ENCODE data around the gene KAT8.

Gene KAT8

GRCh38 chr16:31083981-31084380, 33.5 kb upstream of the KAT8 start:
- DNase-seq (ENCODE audit: low read depth), result no peak

DNA sequence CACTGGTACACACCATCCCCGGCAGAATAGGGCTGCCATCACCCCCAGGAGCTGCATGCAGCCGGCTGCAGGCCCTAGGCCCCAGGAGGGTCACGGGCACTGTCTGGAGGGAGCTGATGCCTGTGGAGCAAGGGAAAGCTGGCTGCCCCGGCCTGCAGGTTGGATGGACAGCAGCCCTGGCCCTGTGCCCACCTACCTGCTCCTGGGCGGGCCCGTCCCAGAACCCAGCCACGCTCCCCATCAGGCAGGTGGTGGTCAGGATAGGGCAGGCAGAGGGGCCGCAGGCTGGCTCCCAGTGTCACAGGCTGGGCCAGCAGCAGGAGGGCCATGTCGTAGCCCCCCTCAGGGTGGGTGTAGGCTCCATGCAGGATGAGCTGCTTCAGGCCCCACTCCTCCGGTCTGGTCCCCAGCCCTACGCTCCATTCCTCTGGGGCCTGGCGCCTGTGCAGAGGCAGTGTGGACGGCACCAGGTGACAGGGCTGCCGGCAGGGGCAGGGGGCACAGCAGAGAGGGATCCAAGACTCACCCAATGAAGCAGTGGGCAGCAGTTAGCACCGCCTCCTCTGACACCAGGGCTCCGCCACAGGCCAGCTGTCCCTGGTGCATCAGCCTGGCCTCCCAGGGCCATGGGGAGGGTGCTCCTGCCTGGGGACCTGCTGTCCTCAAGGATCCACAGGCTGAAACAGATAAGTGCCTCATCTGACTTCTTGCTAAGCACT, 32.7 kb upstream of the KAT8 start:
- no peak for DNase-seq (ENCODE audit: low read depth)

GRCh38 chr16:31085411-31085810, 32.1 kb upstream of the KAT8 start:
- peak; percentile 35 for DNase-seq (ENCODE audit: low read depth)

DNA sequence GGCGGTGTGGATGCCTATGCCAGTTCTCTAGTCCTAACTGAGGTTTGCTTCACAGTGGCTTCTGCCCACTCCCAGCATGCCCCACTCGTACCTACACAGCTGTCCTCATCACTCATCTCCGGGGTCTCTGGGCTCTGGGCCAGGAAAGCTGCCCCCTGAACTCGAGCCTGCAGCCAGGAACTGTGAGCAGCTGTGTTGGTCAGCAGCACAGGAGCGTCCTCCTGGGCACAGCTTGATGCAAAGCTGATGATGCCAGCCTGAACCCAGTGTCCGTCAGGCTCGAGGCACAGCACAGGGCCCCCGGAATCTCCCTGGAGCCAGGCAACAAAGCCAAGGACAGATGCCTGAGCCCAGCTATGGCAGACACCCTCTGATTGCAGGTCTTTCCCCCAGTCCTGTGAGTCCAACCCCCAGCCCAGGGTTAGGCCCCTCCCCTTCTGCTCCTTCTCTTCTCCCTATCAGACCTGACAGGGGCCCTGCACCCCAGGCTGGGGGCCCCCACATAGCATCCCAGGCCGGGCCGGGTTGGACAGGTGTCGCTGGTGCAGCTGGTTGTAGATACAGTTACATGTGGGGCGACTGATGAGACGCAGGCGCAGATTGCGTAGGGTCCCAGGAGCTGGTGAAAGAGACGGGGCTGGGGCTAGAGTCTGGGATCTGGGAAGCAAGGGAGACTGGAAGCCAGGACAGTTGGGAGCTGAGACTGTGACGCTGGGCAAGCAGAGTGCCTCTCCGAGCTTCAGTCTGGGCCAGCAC, 31.4 kb upstream of the KAT8 start:
- DNase-seq (ENCODE audit: low read depth), result no peak

DNA sequence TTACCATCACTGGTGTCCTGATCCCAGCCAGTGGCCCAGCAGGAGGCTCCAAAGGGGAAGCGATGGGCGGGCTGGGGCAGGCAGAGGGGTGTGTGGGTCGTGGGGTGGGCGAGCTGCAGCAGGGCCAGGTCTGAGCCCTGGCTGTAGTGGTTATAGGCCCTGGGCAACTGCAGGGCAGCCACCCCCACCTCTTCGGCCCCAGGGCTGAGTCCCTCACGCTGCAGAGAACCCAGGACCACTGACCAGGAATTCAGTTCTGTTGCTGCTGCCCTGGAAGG, 30.9 kb upstream of the KAT8 start:
- no peak for DNase-seq (ENCODE audit: low read depth)

- no peak for DNase-seq (ENCODE audit: low read depth)
Observed at GRCh38 chr16:31087481-31087880, 30.0 kb upstream of the KAT8 start.

DNA sequence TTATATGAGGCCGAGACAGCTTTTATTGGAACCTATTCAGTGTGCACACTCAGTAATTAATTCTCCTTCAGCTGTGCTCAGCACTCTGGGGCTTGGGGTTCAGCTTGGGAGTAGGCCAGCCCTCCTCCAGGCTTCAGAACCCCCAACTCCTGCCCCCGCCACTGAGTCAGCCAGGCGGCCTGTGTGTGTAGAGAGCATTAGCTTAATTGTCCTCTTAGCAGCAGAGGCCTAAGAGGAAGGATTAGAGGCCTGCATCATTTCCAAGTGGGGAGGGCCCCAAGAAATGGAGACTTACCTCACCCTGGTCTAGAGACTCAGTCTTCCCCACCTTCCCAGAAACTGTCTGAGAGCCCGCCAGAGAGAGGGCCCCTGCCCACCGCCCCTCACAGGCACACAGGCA, 29.5 kb upstream of the KAT8 start:
- DNase-seq (ENCODE audit: low read depth), result no peak

DNA sequence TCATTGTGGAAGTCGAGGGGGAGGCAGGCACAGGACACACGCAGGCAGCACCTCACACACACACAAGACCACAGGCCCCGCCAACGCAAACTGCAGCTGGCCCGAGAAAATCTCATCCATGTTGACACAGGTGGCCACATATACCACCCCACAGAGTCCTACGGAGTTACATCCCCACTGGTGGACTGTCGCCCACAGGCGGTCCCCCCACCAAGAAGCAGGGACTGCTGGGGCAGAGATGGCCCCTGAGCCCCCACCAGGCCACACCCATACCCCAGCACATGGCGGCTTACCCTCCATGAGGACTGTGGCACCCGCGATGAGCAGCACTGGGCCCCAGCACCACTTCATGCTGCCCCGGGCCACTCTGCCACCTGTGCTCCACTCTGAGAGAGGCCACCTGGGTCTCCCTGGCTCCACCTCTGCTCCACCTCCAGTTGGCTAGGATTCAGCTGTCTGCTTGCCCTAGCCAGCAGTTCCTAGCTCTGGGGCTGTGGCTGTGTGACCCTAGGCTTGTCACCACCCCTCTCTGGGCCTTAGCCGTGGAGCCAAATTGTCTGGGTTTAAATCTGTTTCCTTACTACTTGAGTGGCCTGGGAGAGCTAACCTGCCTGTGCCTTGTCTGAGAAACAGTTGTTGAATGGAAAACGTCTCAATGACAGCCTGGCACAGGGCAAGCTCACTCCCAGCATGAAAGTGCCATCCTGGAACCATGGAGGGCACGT, 28.8 kb upstream of the KAT8 start, which contains the start of gene PRSS53:
TSS of gene PRSS53 (minus strand) at position 485 of the 725 bp plus-strand sequence. CDS start at position 351, 134 bp downstream.
- no peak for DNase-seq (ENCODE audit: low read depth)

- no peak for DNase-seq (ENCODE audit: low read depth)
Observed at GRCh38 chr16:31089199-31089598, 28.3 kb upstream of the KAT8 start.

DNA sequence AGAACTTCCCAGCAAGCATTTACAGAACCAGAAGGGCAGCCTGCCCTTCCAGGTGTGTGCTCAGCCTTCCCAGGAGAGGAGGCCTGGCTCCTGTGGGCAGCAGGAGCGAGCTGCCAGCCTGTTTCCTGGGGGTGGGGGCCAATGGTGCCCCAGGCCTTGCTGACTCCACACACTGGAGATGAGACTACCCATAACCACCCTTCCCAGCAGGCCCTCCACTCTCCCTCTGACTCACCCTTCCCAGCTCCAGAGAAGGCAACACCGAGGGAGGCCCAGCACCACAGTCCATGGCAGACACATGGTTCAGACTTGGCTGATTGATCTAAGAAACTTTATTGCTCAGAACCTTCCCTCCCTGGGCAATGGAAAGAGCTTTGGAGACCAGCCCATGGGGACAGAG, 26.9 kb upstream of the KAT8 start:
- DNase-seq (ENCODE audit: low read depth), result peak; percentile 64

GRCh38 chr16:31092330-31092729, 25.1 kb upstream of the KAT8 start:
- peak; percentile 78 for DNase-seq (ENCODE audit: low read depth)

- peak; percentile 57 for DNase-seq (ENCODE audit: low read depth)
Observed at GRCh38 chr16:31093132-31093703, 24.2 kb upstream of the KAT8 start.

DNA sequence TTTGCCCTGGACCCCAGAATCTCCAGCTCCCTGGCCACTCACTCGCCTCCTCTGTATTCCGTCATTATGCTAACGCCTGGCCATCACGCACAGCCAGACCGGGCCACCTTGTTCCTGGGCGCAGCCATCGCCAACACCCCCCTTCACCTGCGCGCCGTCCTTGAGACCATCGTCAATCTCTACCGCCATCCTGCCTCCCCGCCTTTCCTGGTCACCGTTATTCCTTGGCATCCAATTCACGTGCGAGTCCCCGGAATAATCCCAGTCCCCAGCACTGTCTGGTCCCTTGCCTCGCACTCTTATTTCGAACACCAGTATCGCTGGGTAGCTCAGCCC, 23.4 kb upstream of the KAT8 start:
- DNase-seq (ENCODE audit: low read depth), result no peak

- peak; percentile 98 for DNase-seq (ENCODE audit: low read depth)
Observed at GRCh38 chr16:31094424-31095120, 22.9 kb upstream of the KAT8 start, which contains the start of gene VKORC1. Gene VKORC1 (minus strand): TSS chr16:31094797. CDS start chr16:31094729, 68 bp downstream.

DNA sequence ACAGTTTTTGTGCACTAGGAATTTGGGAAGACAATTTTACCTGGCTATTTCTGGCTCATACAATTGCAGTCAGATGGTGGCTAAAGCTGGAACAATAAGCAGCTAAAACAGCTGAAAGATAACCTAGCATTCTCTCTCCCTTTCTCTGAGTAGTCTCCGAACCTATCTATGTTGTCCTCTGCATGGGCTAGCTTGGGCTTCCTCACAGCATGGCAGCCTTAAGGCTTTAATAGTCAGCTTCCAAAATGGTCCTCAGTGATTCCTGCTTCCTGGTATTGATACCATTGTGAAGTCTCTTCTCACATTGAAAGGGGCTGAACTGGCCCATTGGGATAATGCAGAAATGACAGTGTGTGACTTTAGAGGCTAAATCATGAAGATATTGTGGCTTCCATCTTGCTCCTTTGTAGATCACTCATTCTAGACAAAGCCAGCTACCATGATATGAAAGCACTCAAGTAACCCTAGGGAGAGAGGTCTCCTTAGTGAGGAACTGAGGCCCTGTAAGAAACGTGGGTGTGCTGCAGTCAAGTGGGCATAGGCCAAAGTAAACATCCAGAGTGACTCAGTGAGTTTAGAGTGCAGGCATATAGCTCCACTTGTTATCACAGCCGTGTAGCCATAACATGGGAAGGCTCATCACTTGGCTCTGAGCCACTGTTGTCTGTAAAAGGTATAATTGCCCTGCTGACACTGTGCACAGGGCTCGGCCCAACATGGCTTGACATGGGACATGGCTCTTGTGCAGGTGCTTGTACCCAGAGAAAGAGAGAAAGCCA, 17.4 kb upstream of the KAT8 start:
- peak; percentile 50 for DNase-seq (ENCODE audit: low read depth)

GRCh38 chr16:31100876-31101641, 16.4 kb upstream of the KAT8 start:
- peak; percentile 55 for DNase-seq (ENCODE audit: low read depth)

DNA sequence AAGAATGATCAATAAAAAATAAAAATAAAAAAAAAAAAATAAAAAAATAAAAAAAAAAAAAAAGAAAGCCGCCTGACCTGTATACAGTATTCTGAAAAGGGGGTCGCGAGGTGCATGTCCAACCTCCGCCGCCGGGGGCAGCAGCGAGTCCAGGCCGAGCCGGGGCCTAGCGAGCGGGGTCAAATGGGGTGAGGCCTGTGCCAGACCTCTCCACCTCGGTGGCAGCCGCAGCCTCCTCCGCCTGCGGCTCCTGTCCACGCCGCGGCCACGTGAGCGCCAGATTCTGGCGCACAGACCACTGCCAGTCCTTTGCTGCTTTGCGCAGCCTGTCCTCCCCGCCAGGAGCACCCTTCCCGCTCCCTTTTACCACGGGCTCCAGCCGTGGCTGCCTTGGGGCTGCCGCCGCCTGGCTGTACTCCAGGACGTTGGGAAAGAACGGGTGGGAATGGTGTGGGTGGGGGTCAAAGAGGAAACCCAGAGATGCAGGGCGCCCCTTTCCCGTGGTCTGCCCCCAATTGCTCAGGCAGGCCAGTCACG, 11.7 kb upstream of the KAT8 start:
- DNase-seq (ENCODE audit: low read depth), result peak; percentile 74

- DNase-seq (ENCODE audit: low read depth), result no peak
Observed at GRCh38 chr16:31106509-31107464, 10.7 kb upstream of the KAT8 start.

- DNase-seq (ENCODE audit: low read depth), result no peak
Observed at GRCh38 chr16:31107465-31107867, 10.0 kb upstream of the KAT8 start.
